Brain microvascular endothelial cell (primary cell): ENCODE measurements around the gene LDLRAD4.

Experiments
- DNase-seq: peaks from one replicate; pipeline ENCODE4 v3.0.0-alpha.2; 2020
- H3K27ac ChIP-seq: fragments of 250-450 bp; sonication (Bioruptor Pico); 2 replicates; pipeline ENCODE4 v1.5.1; 2020; ENCODE audit warnings: mild to moderate bottlenecking, moderate library complexity
- H3K27me3 ChIP-seq: fragments of 250-450 bp; sonication (Bioruptor Pico); replicated peaks from 2 replicates; pipeline ENCODE4 v1.5.1; 2020; ENCODE audit warnings: mild to moderate bottlenecking
- H3K36me3 ChIP-seq: fragments of 250-450 bp; sonication (Bioruptor Pico); replicated peaks from 2 replicates; pipeline ENCODE4 v1.5.1; 2020; ENCODE audit warnings: mild to moderate bottlenecking
- H3K4me3 ChIP-seq: 2 replicates; pipeline ENCODE4 v1.5.1; 2011; ENCODE audit warnings: low read depth, mild to moderate bottlenecking, control low read depth, low read length, moderate library complexity
- CTCF ChIP-seq: IDR thresholded peaks from 2 replicates; pipeline ENCODE4 v1.5.1; 2011; ENCODE audit warnings: low read depth, mild to moderate bottlenecking, moderate library complexity, low read length, control low read depth, inconsistent platforms; ENCODE audit errors: missing control alignments
- in situ Hi-C: cut with HindIII; loops from 2 replicates; pipeline ENCODE4 v1.10.0; 2017; ENCODE audit warnings: low sequenced_read_pairs, low pct_ligation_motif_present

The LDLRAD4 gene

GRCh38 chr18:13387855-13388548 is 169.4 kb downstream of the LDLRAD4 start:
- H3K4me3 ChIP-seq, result no peak overlapping the region
- H3K36me3 ChIP-seq, result no peaks in the 10 kb centered on the region
- H3K27me3 ChIP-seq, result no peaks in the 10 kb centered on the region
- DNase-seq, result no peak
- no peak for TF ChIP-seq CTCF
- in situ Hi-C loops, result no loop called here
- H3K27ac ChIP-seq, result no peak overlapping the region

- Histone ChIP-seq H3K4me3 (no peak overlapping the region), H3K36me3 (no peaks in the 10 kb centered on the region), H3K27ac (no peak overlapping the region), H3K27me3 (no peaks in the 10 kb centered on the region)
- no peak for TF ChIP-seq CTCF
- DNase-seq, result no peak
- in situ Hi-C loops, result no loop called here
These were observed 170.3 kb downstream of the LDLRAD4 start for GRCh38 chr18:13388586-13389490.

- no peak for TF ChIP-seq CTCF
- no peaks in the 10 kb centered on the region for H3K36me3 ChIP-seq
- DNase-seq, result no peak
- in situ Hi-C loops, result no loop called here
- H3K27me3 ChIP-seq, result no peaks in the 10 kb centered on the region
- H3K4me3 ChIP-seq, result no peak overlapping the region
- no peak overlapping the region for H3K27ac ChIP-seq
These were observed 171.1 kb downstream of the LDLRAD4 start for GRCh38 chr18:13389491-13390131.

- DNase-seq, result no peak
- TF ChIP-seq CTCF, result no peak
- Histone ChIP-seq H3K27ac (no peak overlapping the region), H3K36me3 (no peaks in the 10 kb centered on the region), H3K27me3 (no peaks in the 10 kb centered on the region), H3K4me3 (no peak overlapping the region)
- in situ Hi-C loops, result no loop called here
These were observed 171.6 kb downstream of the LDLRAD4 start for GRCh38 chr18:13390196-13390595.

- Histone ChIP-seq H3K27ac (no peak overlapping the region), H3K27me3 (no peaks in the 10 kb centered on the region), H3K36me3 (no peaks in the 10 kb centered on the region), H3K4me3 (no peak overlapping the region)
- in situ Hi-C loops, result no loop called here
- no peak for DNase-seq
- no peak for TF ChIP-seq CTCF
These were observed 172.2 kb downstream of the LDLRAD4 start for GRCh38 chr18:13390711-13391110.
